ENCODE measurements around the gene ANAPC5. TPM values are rescaled to one million over a fixed set of nuclear protein-coding genes. Genes with fewer than 3 reads are reported as not detected.

ANAPC5 gene
- total RNA-seq, 1 donor from 2014 or later = 79.7 TPM

DNA sequence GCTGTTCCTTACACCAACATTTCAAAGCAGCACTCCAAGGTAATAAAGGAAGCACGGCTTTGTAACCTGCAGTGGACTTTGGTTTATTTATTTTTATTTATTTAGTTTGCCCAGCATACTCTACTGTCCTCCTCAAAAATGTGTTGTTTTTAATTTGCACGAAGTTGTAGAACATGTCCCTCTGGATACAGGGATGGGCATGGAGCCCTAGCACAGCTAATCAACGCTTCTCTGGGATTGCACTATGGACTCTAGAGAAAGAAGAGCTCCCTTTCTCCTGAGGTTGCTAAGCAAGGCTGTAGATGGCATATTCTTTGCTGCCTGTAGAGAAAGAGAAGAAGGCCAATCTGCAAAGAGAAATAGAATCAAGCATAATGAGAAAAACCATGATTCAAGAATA is 5.9 kb upstream of the ANAPC5 start:
- Histone ChIP-seq H3K27me3 (ENCODE audit: low read depth) (no peaks in the 10 kb centered on the region), H3K9me3 (no peaks in the 10 kb centered on the region), H3K4me3 (no peak overlapping the region), H3K27ac (no peak overlapping the region), H3K4me1 (peaks cover 2% of the 10 kb centered on the region), H3K36me3 (no peaks in the 10 kb centered on the region)
- DNase-seq (no peak), ATAC-seq (no peak)
- TF ChIP-seq, protein P1, sequence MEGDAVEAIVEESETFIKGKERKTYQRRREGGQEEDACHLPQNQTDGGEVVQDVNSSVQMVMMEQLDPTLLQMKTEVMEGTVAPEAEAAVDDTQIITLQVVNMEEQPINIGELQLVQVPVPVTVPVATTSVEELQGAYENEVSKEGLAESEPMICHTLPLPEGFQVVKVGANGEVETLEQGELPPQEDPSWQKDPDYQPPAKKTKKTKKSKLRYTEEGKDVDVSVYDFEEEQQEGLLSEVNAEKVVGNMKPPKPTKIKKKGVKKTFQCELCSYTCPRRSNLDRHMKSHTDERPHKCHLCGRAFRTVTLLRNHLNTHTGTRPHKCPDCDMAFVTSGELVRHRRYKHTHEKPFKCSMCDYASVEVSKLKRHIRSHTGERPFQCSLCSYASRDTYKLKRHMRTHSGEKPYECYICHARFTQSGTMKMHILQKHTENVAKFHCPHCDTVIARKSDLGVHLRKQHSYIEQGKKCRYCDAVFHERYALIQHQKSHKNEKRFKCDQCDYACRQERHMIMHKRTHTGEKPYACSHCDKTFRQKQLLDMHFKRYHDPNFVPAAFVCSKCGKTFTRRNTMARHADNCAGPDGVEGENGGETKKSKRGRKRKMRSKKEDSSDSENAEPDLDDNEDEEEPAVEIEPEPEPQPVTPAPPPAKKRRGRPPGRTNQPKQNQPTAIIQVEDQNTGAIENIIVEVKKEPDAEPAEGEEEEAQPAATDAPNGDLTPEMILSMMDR (IDR thresholded peaks at IDR 0.05) = no peak
- intact Hi-C loops (cut with DNase I) = no loop called here

DNA sequence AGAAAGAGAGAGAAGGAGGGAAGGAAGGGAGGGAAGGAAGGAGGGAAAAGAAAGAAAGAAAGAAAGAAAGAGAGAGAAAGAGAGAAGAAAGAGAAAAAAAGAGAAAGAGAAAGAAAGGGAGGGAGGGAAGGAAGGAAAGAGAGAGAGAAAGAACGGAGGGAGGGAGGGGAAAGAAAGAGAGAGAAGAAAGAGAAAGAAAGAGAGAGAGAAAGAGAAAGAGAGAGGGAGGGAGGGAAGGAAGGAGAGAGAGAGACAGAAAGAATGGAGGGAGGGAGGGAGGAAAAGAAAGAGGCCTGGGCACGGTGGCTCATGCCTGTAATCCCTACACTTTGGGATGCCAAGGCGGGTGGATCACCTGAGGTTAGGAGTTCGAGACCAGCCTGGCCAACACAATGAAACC is 5.1 kb upstream of the ANAPC5 start:
- no peaks in the 10 kb centered on the region for H3K9me3 ChIP-seq
- H3K27ac ChIP-seq = no peak overlapping the region
- DNase-seq = no peak
- no peaks in the 10 kb centered on the region for H3K27me3 ChIP-seq (ENCODE audit: low read depth)
- H3K4me3 ChIP-seq = no peak overlapping the region
- intact Hi-C loops (cut with DNase I) = no loop called here
- no peaks in the 10 kb centered on the region for H3K36me3 ChIP-seq
- ATAC-seq = no peak
- TF ChIP-seq, protein P1 (IDR thresholded peaks at IDR 0.05) = no peak
- peaks cover 5% of the 10 kb centered on the region for H3K4me1 ChIP-seq

DNA sequence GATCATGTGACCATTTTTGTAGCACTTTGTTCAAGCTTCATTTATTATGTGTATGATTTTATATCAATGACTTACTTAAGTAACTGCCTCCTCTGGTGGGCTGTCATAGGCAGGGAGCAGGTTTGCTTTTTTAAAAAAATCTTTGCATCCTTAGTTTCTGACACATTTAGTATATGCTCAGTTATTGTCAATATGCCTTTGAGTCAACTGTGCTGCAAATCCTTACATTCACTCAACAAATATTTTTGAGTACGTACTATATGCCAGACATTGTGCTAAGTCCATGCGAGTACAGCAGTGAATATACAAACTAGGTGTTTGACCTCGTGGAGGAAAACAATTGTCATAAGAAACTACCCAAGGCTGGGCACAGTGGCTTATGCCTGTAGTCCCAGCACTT is 4.4 kb upstream of the ANAPC5 start:
- no peaks in the 10 kb centered on the region for H3K27me3 ChIP-seq (ENCODE audit: low read depth)
- TF ChIP-seq, protein P1 (IDR thresholded peaks at IDR 0.05) = no peak
- DNase-seq (no peak), ATAC-seq (no peak)
- peaks cover 6% of the 10 kb centered on the region for H3K4me1 ChIP-seq
- no peaks in the 10 kb centered on the region for H3K9me3 ChIP-seq
- no peak overlapping the region for H3K27ac ChIP-seq
- intact Hi-C loops (cut with DNase I) = no loop called here
- no peak overlapping the region for H3K4me3 ChIP-seq
- H3K36me3 ChIP-seq = no peaks in the 10 kb centered on the region

DNA sequence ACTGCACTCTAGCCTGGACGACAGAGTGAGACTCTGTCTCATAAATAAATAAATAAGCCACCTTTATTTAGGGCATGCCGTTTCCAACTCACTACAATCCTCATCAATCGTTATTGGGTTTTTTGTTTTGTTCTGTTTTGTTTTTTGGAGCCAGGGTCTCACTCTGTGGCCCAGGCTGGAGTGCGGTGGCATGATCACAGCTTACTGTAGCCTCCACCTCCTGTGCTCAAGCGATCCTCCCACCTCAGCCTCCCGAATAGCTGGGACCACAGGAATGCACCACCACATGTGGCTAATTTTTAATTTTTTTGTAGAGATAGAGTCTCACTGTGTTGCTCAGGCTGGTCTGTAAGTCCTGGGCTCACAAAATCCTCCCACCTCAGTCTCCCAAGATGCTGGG is 3.6 kb upstream of the ANAPC5 start:
- peaks cover 14% of the 10 kb centered on the region for H3K4me1 ChIP-seq
- intact Hi-C loops (cut with DNase I) = no loop called here
- no peaks in the 10 kb centered on the region for H3K27me3 ChIP-seq (ENCODE audit: low read depth)
- no peak overlapping the region for H3K27ac ChIP-seq
- TF ChIP-seq, protein P1 (IDR thresholded peaks at IDR 0.05) = no peak
- H3K4me3 ChIP-seq = no peak overlapping the region
- no peak for DNase-seq
- no peak for ATAC-seq
- no peaks in the 10 kb centered on the region for H3K36me3 ChIP-seq
- no peaks in the 10 kb centered on the region for H3K9me3 ChIP-seq

DNA sequence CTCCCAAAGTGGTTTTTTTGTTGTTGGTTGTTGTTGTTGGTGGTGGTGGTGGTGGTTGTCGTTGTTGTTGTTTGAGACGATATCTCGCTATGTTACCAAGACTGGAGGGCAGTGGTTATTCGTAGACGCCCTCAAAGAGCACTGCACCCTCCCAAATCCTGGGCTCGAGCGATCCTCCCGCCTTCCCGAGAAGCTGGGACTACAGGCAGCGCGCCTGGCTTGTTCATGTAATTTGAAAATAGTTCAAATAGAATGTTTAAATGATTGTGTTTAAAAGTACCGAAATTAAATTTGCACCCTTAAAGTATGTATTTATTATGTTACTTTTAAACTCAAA is 439 bp upstream of the ANAPC5 start:
- Histone ChIP-seq H3K4me3 (peak overlapping the region; percentile 97), H3K27me3 (ENCODE audit: low read depth) (no peaks in the 10 kb centered on the region), H3K4me1 (peaks cover 30% of the 10 kb centered on the region), H3K9me3 (no peaks in the 10 kb centered on the region), H3K27ac (peak overlapping the region; percentile 95), H3K36me3 (peaks cover 1% of the 10 kb centered on the region)
- intact Hi-C loops (cut with DNase I) = no loop called here
- DNase-seq (no peak), ATAC-seq (peak; percentile 65 to 72)
- TF ChIP-seq, protein P1 (IDR thresholded peaks at IDR 0.05) = no peak

DNA sequence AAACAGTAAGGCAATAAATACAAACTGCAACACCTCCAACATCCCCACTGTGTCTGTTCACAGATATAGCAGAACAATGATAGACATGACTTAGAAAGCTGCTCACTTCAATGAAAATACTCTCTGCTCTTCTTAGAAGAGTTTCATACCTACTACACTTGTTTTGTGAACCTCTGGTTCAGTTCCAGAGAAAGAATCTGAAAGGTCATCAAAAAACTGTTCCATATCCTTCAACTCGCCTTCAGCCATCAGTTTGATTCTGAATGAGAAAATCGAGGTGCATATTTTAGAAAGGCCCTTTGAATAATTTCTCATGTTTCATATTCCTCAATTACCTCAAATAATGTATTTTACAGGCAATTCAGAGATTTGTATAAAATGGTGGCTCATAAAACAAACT is 5.5 kb downstream of the ANAPC5 start:
- H3K4me3 ChIP-seq = no peak overlapping the region
- no peaks in the 10 kb centered on the region for H3K27me3 ChIP-seq (ENCODE audit: low read depth)
- H3K27ac ChIP-seq = no peak overlapping the region
- H3K9me3 ChIP-seq = no peaks in the 10 kb centered on the region
- ATAC-seq (no peak), DNase-seq (no peak)
- peaks cover 24% of the 10 kb centered on the region for H3K4me1 ChIP-seq
- TF ChIP-seq, protein P1 (IDR thresholded peaks at IDR 0.05) = no peak
- intact Hi-C loops (cut with DNase I) = no loop called here
- H3K36me3 ChIP-seq = peaks cover 60% of the 10 kb centered on the region
